GM12878 (cell line): Measurements from ENCODE around the gene KIF5A. TPM values are rescaled to one million over a fixed set of nuclear protein-coding genes. Genes with fewer than 3 reads are reported as not detected.

Experiments
- ATAC-seq: fragments of 200-7000 bp; cut with Tn5 transposase; 3 replicates; pipeline ENCODE4 v1.9.1; 2020; ENCODE audit warnings: mild to moderate bottlenecking, moderate library complexity
- BruUV-seq: library from RNA; stranded (reverse); fragments of 400-500 nt; replicated peaks from 2 replicates; lab custom pipeline; 2021; lab: Mats Ljungman, UMichigan
- CTCF ChIA-PET: fragments of 300-600 bp; sonication (Branson Sonifier 250); formaldehyde crosslinking; extraction: SDS; loops from one replicate; lab custom pipeline; 2021; ENCODE audit warnings: inconsistent platforms; lab: Yijun Ruan, JAX
- POLR2A ChIA-PET: fragments of 350-600 bp; formaldehyde crosslinking; extraction: SDS; loops from one replicate; lab custom pipeline; 2021; ENCODE audit warnings: inconsistent platforms; lab: Charles Lee
- RAD21 ChIA-PET: fragments of 300-600 bp; sonication (Branson Sonifier 250); formaldehyde crosslinking; loops from one replicate; lab custom pipeline; 2023; ENCODE audit warnings: antibody characterized with exemption; ENCODE audit not compliant: unreplicated experiment; lab: Charles Lee
- SMC1A ChIA-PET: fragments of 300-600 bp; sonication (Branson Sonifier 250); formaldehyde crosslinking; loops from one replicate; lab custom pipeline; 2023; ENCODE audit not compliant: unreplicated experiment, uncharacterized antibody; lab: Charles Lee
- DNase-seq: peaks from one replicate; pipeline ENCODE4 v3.0.0-alpha.2; 2011; ENCODE audit warnings: low read depth, low spot score
- FAIRE-seq: peaks from 3 replicates; lab custom pipeline; 2011; peaks lifted over from hg19 to GRCh38; lab: Jason Lieb, UNC
- H2AFZ ChIP-seq: 2 replicates; pipeline ENCODE4 v1.6.0; 2011; ENCODE audit warnings: low read depth, low read length, control low read depth; ENCODE audit not compliant: control insufficient read depth
- H3K27ac ChIP-seq: 2 replicates; pipeline ENCODE4 v1.5.1; 2011; ENCODE audit warnings: control low read depth; ENCODE audit not compliant: control insufficient read depth, insufficient read depth
- H3K27me3 ChIP-seq, 2 experiments: replicated peaks in 1 of 2; 2 replicates each; pipeline versions ENCODE4 v1.6.0 to v1.6.1; 2011; ENCODE audit warnings: low read length in 1 of 2; ENCODE audit not compliant: control insufficient read depth in 2 of 2, insufficient read depth in 2 of 2
- H3K36me3 ChIP-seq, 2 experiments: 2 replicates each; pipeline ENCODE4 v1.5.1; 2011; ENCODE audit warnings: low read length in 1 of 2; ENCODE audit not compliant: control insufficient read depth in 2 of 2, insufficient read depth in 2 of 2
- H3K4me1 ChIP-seq: 2 replicates; pipeline ENCODE4 v1.6.1; 2011; ENCODE audit warnings: mild to moderate bottlenecking, low read length, moderate library complexity, mixed read lengths; ENCODE audit not compliant: control insufficient read depth, insufficient read depth
- H3K4me2 ChIP-seq: 2 replicates; pipeline ENCODE4 v1.6.0; 2011; ENCODE audit warnings: control low read depth; ENCODE audit not compliant: control insufficient read depth, insufficient read depth
- H3K4me3 ChIP-seq: fragments of 200-600 bp; sonication (generic); 2 replicates; pipeline ENCODE4 v1.5.1; 2016
- H3K79me2 ChIP-seq: 2 replicates; pipeline ENCODE4 v1.6.0; 2011; ENCODE audit warnings: low read length; ENCODE audit not compliant: control insufficient read depth, insufficient read depth
- H3K9ac ChIP-seq: 2 replicates; pipeline ENCODE4 v1.8.0; 2011; ENCODE audit warnings: low read length, control low read depth, mixed read lengths; ENCODE audit not compliant: control insufficient read depth, insufficient read depth
- H3K9me3 ChIP-seq: replicated peaks from 3 replicates; pipeline ENCODE4 v1.5.1; 2011; ENCODE audit warnings: mild to moderate bottlenecking, low read length; ENCODE audit not compliant: control insufficient read depth, insufficient read depth
- H4K20me1 ChIP-seq: 2 replicates; pipeline ENCODE4 v1.6.0; 2011; ENCODE audit not compliant: control insufficient read depth, insufficient read depth
- ELK1 ChIP-seq: IDR thresholded peaks from 2 replicates; pipeline ENCODE4 v1.6.1; 2012; ENCODE audit warnings: low read depth, low read length, improper control_type of control experiment
- RELA ChIP-seq: fragments of 450-650 bp; IDR thresholded peaks from 2 replicates; pipeline ENCODE4 v1.8.0; 2014; ENCODE audit warnings: borderline replicate concordance; ENCODE audit not compliant: partially characterized antibody
- SKIL ChIP-seq: fragments of 450-650 bp; IDR thresholded peaks from 2 replicates; pipeline ENCODE4 v1.6.1; 2017; ENCODE audit warnings: mild to moderate bottlenecking, low read depth, inconsistent platforms; ENCODE audit not compliant: poor library complexity, severe bottlenecking
- SREBF2 ChIP-seq: IDR thresholded peaks from 2 replicates; pipeline ENCODE4 v1.6.1; 2012; ENCODE audit warnings: mild to moderate bottlenecking, low read length
- TCF12 ChIP-seq: IDR thresholded peaks from 2 replicates; pipeline ENCODE4 v1.6.1; 2011; ENCODE audit warnings: low read depth, mild to moderate bottlenecking, low read length
- USF1 ChIP-seq: IDR thresholded peaks from 2 replicates; pipeline ENCODE4 v1.6.1; 2011; ENCODE audit warnings: borderline replicate concordance, low read depth, mild to moderate bottlenecking, moderate library complexity, mixed read lengths, low read length; ENCODE audit not compliant: insufficient read depth; ENCODE audit errors: extremely low read length
- WGBS: methylation state at CpG from one replicate; pipeline ENCODE4 v1.1.6; 2016; ENCODE audit warnings: low lambda C conversion rate; ENCODE audit not compliant: insufficient replicate concordance, insufficient coverage; ENCODE audit errors: missing lambda C conversion rate; 5-methylcytosine and 5-hydroxymethylcytosine counted together
- in situ Hi-C: fragments of 300-500 bp; cut with MboI; formaldehyde crosslinking; loops from 9 replicates; pipeline ENCODE4 v1.14.3; 2018; ENCODE audit warnings: mixed read lengths
- intact Hi-C: fragments of 100-400 bp; cut with micrococcal nuclease; formaldehyde crosslinking; loops from one replicate; pipeline ENCODE4 v1.14.2; 2022; ENCODE audit not compliant: unreplicated experiment
- polyA plus RNA-seq, 11 experiments: library from polyadenylated mRNA; depleted of rRNA in 4 of 11; unstranded in 6 of 11; stranded (reverse) in 5 of 11; fragments of >200 nt; fragmentation: Nextera tagmentation in 4 of 11; fragmentation: Illumina TruSeq in 1 of 11; extraction: Ambion mirVana in 4 of 11; extraction: Trizol in 1 of 11; gene quantifications; 1 replicate in 1 of 11; 2 replicates in 10 of 11; pipeline versions ENCODE4 v1.2.1 to v1.2.3, GENCODE V29; 2011 to 2016; ENCODE audit warnings: inconsistent platforms in 2 of 11, missing spikeins in 2 of 11, low read depth in 1 of 11
- total RNA-seq, 4 experiments: library from RNA; depleted of rRNA in 3 of 4; stranded (reverse); fragments of >200 nt in 3 of 4; fragmentation: Illumina TruSeq in 1 of 4; extraction: Trizol in 1 of 4; gene quantifications; 2 replicates each; pipeline versions ENCODE4 v1.2.1 to v1.2.3, GENCODE V29; 2013 to 2021

Gene KIF5A
- total and polyA plus RNA-seq, 10 of the 15 experiments (the other 5 are each of a cell fraction or from before 2014, with no cell fraction given) = 0.35 to 2.9 (median 0.97) TPM

- TF ChIP-seq SKIL (no peak), TCF12 (no peak), ELK1 (no peak), USF1 (no peak), RELA (no peak)
Observed at GRCh38 chr12:57585156-57585555, 35.3 kb downstream of the KIF5A start (continued).

- CTCF ChIA-PET = interaction anchor here (1.2 to 7.8 kb wide), 9 partner anchors 10 to 155 kb away, joined by 5 to 119 read pairs (median 22); partner anchors contain the start of genes B4GALNT1 and GLI1
- TF ChIP-seq SREBF2 = no peak
- Histone ChIP-seq H3K4me3 (no peak overlapping the region), H3K9ac (no peak overlapping the region), H3K36me3 (no peaks in the 10 kb centered on the region), H4K20me1 (no peaks in the 10 kb centered on the region), H3K27me3 (no peaks in the 10 kb centered on the region), H3K4me1 (no peaks in the 10 kb centered on the region), H3K27ac (no peak overlapping the region), H3K79me2 (peaks cover under 1% of the 10 kb centered on the region; the same call in 1 of the 2 replicates), H3K9me3 (no peaks in the 10 kb centered on the region), H3K4me2 (no peak overlapping the region), H2AFZ (no peak overlapping the region)
- DNase-seq (no peak), FAIRE-seq (no peak), ATAC-seq (no peak)
- POLR2A ChIA-PET = no interaction called here
- intact Hi-C loops (loop anchor here (10.0 kb wide), 1 partner anchor 319 kb away; no protein-coding TSS in a partner anchor), in situ Hi-C loops (no loop called here)
- 53% methylated on average over 3 of the region's 3 CpGs for WGBS
- no TSS peak for BruUV-seq
- SMC1A ChIA-PET = interaction anchor here (1.1 to 3.6 kb wide), 4 partner anchors 8 to 52 kb away, joined by 3 to 15 read pairs (median 5); no protein-coding TSS in a partner anchor
- RAD21 ChIA-PET = interaction anchor here (1.0 to 5.3 kb wide), 3 partner anchors 10 to 36 kb away, joined by 3 to 28 read pairs (median 3); no protein-coding TSS in a partner anchor
Observed at GRCh38 chr12:57586128-57586527, 36.3 kb downstream of the KIF5A start.
